HG03558 (cell line): ENCODE measurements around the gene TYK2.
"Not testable (repeated sequence)": the region's sequence is repeated elsewhere in the genome, so short reads cannot be mapped to it uniquely, and the experiment has no call there.

Experiments used
- ATAC-seq: cut with Tn5 transposase; IDR thresholded peaks from one replicate; pipeline ENCODE4 v1.9.1; 2021; ENCODE audit warnings: moderate number of reproducible peaks; ENCODE audit not compliant: unreplicated experiment; ENCODE audit errors: extremely low read depth

TYK2 gene

GRCh38 chr19:10378124-10378523, 2.2 kb downstream of the TYK2 start:
- no peak for ATAC-seq

- ATAC-seq = not testable (repeated sequence)
Measured at GRCh38 chr19:10377140-10377640, 3.2 kb downstream of the TYK2 start.

GRCh38 chr19:10374931-10375330, 5.4 kb downstream of the TYK2 start:
- no peak for ATAC-seq

GRCh38 chr19:10372690-10373089, 7.7 kb downstream of the TYK2 start:
- no peak for ATAC-seq

DNA sequence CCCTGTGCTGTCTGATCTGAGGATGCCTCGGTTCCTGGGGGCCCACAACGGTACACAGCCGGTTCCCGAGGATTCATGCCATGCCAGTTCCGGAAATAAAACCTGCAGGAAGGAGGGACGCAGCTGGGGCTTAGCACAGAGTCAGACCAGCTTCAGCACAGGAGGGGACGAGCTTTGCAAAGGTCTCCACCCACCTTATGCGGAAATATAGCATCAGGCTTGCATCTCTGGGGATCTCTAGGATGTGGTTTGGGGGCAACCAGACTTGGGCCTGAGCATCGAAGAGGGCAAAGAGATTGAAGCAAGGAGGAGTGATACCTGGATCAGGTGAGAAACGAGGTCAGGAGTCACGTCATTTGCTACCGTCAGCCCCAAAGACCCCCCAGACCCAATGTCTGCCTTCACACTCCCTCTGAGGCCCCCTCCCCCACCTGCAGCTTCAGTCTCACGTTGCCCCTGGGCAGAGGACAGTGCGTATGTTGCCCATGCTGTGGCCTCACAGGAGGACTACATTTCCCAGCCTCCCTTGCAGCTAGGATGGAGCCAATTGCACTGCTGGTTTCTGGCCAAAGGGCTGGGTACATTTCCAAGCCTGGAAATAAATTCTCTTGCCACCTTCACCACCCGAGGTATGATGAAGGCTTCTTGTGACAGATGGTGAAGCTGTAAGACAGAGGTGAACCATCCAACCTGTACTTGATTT, 12.1 kb downstream of the TYK2 start:
- no peak for ATAC-seq

GRCh38 chr19:10366950-10367512, 13.3 kb downstream of the TYK2 start:
- not testable (repeated sequence) for ATAC-seq

DNA sequence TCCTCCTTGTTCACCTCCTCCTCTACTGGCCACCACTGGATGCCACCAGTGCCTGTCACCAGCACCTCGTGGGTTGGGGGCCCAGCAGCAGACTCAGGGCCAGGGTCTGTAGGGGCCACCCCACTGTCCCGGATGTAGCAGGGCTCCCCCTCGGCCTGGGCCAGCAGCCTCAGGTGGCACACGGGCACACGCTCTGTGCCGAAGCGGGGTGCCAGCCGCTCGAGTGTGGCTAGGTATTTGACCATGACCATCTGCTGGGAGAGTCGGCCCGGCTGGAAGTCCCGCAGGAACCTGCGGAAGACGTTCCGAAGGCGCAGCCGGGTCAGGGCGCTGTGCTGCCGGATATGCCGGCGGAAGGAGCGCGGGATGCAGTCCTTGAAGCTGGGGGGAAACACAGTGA, 14.9 kb downstream of the TYK2 start:
- no peak for ATAC-seq

DNA sequence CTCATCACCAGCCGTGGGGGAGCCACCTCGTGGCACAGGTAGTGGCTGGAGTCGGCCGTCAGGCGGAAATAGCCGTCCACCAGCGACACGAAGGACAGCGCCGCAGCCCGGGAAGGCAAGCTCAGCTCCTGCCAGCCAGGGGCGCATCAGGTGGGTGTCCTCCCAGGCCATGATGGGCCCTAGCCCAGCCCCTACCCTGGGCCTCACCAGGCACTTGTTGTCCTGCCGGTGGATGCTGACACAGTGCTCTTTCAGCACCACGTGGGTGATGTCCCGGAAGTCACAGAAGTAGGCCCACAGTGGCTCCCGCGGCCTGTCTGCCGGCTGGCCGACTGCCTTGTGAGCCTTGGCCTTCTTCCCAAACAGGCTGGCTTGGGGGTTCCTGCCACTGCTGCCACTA, 15.7 kb downstream of the TYK2 start:
- ATAC-seq = no peak

DNA sequence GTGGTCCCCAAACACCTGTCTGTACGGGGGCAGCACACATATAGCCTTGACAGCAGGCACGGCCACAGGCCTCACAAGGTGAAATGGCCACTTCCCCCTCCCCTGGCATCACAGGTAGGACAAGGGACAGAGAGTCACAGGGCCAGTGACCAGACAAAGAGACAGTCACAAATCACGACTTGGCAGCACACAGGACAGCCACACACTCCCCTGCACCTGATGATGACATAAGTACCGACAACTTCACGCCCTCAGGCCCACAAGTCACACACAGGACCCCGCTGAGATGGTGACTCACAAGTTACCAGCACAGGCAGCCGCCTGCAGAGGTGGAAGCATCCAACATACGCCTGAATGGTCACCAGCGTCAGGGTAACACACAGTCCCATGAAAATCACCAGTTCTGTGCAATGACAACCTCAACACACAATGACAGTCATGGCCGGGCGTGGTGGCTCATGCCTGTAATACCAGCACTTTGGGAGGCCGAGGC, 16.5 kb downstream of the TYK2 start:
- no peak for ATAC-seq

GRCh38 chr19:10362259-10362658, 18.1 kb downstream of the TYK2 start:
- ATAC-seq = no peak

DNA sequence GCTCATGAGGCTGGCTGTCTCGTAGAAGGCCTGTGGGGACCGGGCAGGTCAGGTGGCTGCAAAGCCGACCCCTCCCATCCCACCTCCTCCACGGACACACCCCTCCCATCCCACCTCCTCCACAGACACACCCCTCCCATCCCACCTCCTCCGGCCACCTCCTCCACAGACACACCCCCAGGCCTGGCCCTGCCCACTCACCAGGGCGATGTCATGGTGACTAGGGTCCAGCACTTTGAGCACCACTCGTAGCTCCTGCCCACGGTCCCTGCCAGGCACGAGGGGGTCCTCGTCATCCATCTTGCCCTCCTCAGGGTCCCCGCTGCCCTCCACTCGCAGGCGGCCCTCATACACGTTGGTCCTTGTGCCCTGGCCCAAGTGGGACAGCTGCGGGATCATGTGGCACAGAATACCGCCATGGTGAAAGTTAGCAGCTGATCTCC, 18.8 kb downstream of the TYK2 start:
- ATAC-seq = no peak

DNA sequence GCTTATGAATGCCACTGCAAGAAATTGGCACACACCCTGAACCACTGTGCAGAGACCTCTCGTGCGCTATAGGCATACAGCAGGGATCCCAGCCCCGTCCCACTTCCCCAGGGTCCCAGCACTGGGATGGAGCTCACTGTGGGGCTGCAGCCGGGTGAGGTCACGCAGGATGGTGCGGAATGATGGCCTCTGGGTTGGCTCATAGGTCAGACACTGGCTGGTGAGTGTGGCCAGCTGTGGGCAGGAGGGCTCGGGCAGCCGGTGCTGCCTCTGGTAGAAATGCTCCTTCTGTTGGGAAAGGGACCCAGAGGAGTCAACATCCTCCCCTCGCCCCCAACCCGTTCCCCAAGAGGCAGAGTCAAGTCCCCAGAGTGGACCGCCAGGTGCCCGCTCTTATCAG, 23.9 kb downstream of the TYK2 start:
- no peak for ATAC-seq

GRCh38 chr19:10353793-10354391, 26.5 kb downstream of the TYK2 start:
- ATAC-seq = no peak

DNA sequence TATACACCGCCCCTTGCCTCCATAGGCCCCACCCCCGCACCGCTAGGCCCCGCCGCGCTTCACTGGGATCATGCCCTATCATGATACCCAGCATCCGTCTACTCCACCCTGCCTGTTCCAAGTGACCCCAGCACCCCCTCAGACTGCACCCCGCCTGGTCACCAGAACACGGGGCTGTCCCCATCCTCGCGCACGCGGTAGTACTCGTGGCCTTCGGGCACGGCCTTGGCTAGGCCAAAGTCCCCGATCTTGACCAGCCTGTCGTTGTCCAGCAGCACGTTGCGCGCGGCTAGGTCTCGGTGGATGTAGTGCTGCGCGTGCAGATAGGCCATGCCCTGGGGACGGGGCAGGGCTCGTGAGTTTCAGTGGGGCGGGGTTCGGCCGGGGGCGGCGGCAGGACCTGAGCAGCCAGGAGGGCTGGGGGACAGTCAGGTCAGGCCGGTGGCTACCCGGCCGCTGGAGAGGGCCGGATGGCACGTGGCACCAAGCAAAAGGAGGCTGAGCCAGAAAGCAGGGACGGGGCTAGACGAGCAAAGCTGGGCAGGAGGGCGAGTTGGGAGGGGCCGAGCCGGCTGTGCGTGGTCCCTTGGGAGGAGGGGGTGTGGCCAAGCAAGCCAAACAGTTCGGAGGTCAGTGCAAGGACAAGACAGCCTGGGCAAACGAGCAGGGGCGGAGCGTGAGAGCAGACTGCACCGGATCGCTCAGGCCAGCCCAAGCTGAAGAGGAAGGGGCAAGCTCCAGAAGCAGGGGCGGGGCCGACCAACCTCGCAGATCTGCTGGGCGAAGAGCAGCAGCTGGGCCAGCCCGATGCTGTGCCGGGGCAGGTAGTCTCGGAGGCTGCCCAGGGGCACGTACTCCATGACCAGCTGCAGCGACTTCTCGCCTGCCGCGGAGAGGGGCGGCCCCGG, 27.4 kb downstream of the TYK2 start:
- ATAC-seq = no peak

GRCh38 chr19:10346509-10346908, 33.9 kb downstream of the TYK2 start:
- ATAC-seq = no peak

DNA sequence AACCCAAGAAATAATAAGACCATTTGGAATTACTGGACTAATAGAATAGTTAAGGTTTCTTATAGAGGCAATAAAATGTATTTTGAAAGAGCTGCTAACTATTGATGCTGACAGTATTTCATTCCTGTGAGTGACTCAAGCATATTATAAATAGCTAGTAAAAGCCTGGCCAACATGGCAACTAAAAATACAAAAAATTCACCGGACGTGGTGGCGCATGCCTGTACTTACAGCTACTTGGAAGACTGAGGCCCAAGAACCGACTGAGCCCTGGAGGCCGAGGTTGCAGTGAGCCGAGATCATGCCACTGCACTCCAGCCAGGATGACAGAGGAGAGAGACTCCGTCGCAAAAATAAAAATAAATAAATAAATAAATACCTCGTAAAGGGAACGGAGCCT, 35.6 kb downstream of the TYK2 start:
- no peak for ATAC-seq

DNA sequence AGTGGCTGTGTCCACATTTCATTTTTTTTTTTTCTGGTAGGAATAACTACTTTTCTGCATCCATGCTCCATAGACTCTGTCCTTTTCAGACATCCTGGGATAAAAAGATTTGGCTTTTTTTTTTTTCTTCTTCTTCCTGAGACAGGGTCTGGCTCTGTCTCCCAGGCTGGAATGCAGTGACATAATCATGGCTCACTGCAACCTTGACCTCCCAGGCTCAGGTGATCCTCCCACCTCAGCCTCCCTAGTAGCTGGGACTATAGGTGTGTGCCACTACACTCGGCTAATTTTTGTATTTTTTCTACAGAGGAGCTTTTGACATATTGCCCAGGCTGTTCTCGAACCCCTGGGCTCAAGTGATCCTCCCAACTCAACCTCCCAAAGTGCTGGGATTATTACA, 36.9 kb downstream of the TYK2 start:
- ATAC-seq = no peak

DNA sequence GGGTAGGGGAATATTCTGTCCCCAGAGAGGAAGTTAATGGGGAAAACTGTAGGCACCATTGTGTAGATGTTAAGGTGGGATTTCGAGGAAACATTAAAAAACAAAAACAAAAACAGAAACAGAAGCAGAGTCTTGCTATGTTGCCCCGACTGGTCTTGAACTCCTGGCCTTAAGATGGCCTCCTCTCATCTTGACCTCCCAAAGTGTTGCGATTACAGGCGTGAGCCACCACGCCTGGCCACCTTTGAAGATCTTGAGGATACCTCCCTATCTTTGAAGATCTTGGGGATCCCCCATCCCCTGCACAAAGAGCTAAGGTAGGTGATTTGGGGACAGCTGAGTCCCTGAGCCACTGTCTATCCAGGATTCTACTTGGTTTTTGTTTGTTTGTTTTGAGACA, 40.4 kb downstream of the TYK2 start:
- ATAC-seq = no peak

DNA sequence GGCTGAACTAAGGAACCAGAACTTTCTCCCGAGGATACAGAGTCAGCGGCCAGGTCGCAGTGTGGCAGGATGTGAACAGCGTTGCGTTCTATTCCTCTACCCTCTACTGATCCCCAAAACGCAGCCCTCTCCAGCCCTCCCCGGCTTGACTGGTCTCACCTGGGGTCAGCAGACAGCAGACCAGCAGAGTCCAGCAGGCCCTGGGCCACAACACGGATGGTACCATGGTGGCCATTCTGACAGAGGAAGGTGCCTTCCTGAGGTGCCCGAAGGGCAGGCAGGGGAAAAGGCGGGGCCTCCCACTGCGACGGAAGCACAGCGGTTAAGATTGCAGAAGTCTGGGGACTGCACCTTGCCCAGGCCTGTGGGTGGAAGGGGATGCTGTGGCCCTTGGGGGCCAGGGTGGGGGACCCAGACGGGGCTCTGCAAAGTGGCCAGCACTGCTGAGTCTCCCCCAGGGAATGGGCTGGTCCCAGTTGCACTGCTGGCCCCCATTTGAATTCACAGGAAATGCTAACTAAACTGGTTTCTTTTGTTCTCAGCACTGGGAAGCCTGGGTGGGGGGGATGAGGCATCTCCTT, 40.9 kb downstream of the TYK2 start, which contains the start of gene ICAM3:
Gene ICAM3 (minus strand): TSS at position 245 of the 581 bp plus-strand sequence. CDS start 10 bp downstream, at position 235.
- no peak for ATAC-seq

DNA sequence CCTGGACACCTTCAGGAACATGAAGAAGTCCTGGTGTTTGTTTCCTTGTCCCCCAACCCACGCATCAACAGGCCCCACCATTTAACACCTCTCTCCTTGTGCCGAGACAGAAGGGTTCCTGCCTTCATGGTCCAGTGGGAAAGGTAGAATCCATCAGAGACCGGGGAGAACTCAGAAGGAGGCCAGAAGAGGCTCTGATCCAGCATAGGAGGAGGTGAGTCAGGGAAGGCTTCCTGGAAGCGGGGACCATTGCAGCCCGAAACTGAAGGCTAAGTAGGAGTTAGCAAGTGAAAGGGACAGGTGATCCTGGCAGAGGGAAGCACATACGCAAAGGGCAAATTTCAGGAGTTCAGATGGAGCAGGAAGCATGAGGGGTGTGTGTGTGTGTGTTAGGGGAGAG, 41.4 kb downstream of the TYK2 start:
- no peak for ATAC-seq
